PC-3 (cell line): Measurements from ENCODE around the gene ZMAT3. TPM values are rescaled to one million over a fixed set of nuclear protein-coding genes. Genes with fewer than 3 reads are reported as not detected.
A peak's percentile ranks its signal among the peaks of the same experiment; 100 is the strongest.

Source experiments
- ATAC-seq: fragments of 200-7000 bp; cut with Tn5 transposase; 2 replicates; pipeline ENCODE4 v1.9.1; 2020; ENCODE audit warnings: mild to moderate bottlenecking, moderate library complexity
- BruUV-seq: library from RNA; stranded (reverse); fragments of 400-500 nt; replicated peaks from 2 replicates; lab custom pipeline; 2021; lab: Mats Ljungman, UMichigan
- CTCF ChIA-PET: fragments of 300-600 bp; sonication (Branson Sonifier 250); formaldehyde crosslinking; loops from one replicate; lab custom pipeline; 2022; ENCODE audit warnings: antibody characterized with exemption; lab: Charles Lee
- POLR2A ChIA-PET: fragments of 300-600 bp; sonication (Branson Sonifier 250); formaldehyde crosslinking; loops from one replicate; lab custom pipeline; 2022; ENCODE audit warnings: antibody characterized with exemption; ENCODE audit not compliant: unreplicated experiment; lab: Charles Lee
- DNase-seq: peaks from one replicate; pipeline ENCODE4 v3.0.0-alpha.2; 2015
- H2AFZ ChIP-seq: fragments of 300-600 bp; sonication (generic); 2 replicates; pipeline ENCODE4 v1.6.0; 2016; ENCODE audit warnings: antibody characterized with exemption, low read length
- H3F3A ChIP-seq: fragments of 300-600 bp; sonication (generic); one replicate; pipeline ENCODE4 v1.6.0; 2017; ENCODE audit warnings: antibody characterized with exemption, low read length, control low read depth, mild to moderate bottlenecking; ENCODE audit not compliant: unreplicated experiment
- H3K27ac ChIP-seq: fragments of 300-600 bp; sonication (generic); 2 replicates; pipeline ENCODE4 v1.5.1; 2016; ENCODE audit warnings: mild to moderate bottlenecking, low read length
- H3K27me3 ChIP-seq: fragments of 300-600 bp; sonication (generic); 2 replicates; pipeline ENCODE4 v1.6.1; 2016; ENCODE audit warnings: low read length, mixed read lengths
- H3K36me3 ChIP-seq: fragments of 300-600 bp; sonication (generic); 2 replicates; pipeline ENCODE4 v1.6.1; 2016; ENCODE audit warnings: low read depth, mixed run types, low read length, mixed read lengths
- H3K4me1 ChIP-seq: fragments of 300-600 bp; sonication (generic); 2 replicates; pipeline ENCODE4 v1.5.1; 2016; ENCODE audit warnings: low read length; ENCODE audit not compliant: insufficient read depth
- H3K4me2 ChIP-seq: fragments of 300-600 bp; sonication (generic); 2 replicates; pipeline ENCODE4 v1.6.0; 2016; ENCODE audit warnings: low read length
- H3K4me3 ChIP-seq: fragments of 300-600 bp; sonication (generic); 2 replicates; pipeline ENCODE4 v1.5.1; 2016; ENCODE audit warnings: mild to moderate bottlenecking, low read length, mixed read lengths
- H3K79me2 ChIP-seq: fragments of 300-600 bp; sonication (generic); 2 replicates; pipeline ENCODE4 v1.6.1; 2017; ENCODE audit warnings: low read length, mixed read lengths
- H3K9ac ChIP-seq: fragments of 300-600 bp; sonication (generic); 2 replicates; pipeline ENCODE4 v1.6.0; 2016; ENCODE audit warnings: mild to moderate bottlenecking, low read length
- H3K9me2 ChIP-seq: fragments of 300-600 bp; sonication (generic); replicated peaks from 2 replicates; pipeline ENCODE4 v1.6.1; 2016; ENCODE audit warnings: mixed run types, low read length, mixed read lengths
- H3K9me3 ChIP-seq: fragments of 300-600 bp; sonication (generic); 2 replicates; pipeline ENCODE4 v1.6.1; 2016; ENCODE audit warnings: low read length, mixed read lengths
- H4K20me1 ChIP-seq: fragments of 300-600 bp; sonication (generic); 2 replicates; pipeline ENCODE4 v1.6.1; 2016; ENCODE audit warnings: low read length, mixed read lengths
- CTCF ChIP-seq: fragments of 300-600 bp; sonication (generic); conservative IDR thresholded peaks from 2 replicates; pipeline ENCODE4 v1.5.1; 2017; ENCODE audit warnings: antibody characterized with exemption, low read depth, mild to moderate bottlenecking, low read length
- EZH2 ChIP-seq: fragments of 300-600 bp; sonication (generic); IDR thresholded peaks from one replicate; pipeline ENCODE4 v1.6.1; 2017; ENCODE audit warnings: antibody characterized with exemption, mild to moderate bottlenecking, low read length; ENCODE audit not compliant: unreplicated experiment
- EZH2phosphoT487 ChIP-seq: fragments of 300-600 bp; sonication (generic); IDR thresholded peaks from 2 replicates; pipeline ENCODE4 v1.6.1; 2018; ENCODE audit warnings: mild to moderate bottlenecking, antibody characterized with exemption, low read length, borderline replicate concordance
- intact Hi-C: fragments of 100-400 bp; cut with micrococcal nuclease; formaldehyde crosslinking; loops from 2 replicates; pipeline ENCODE4 v1.9.0; 2023
- total RNA-seq: library from RNA; depleted of rRNA; stranded (reverse); fragments of >200 nt; gene quantifications from 2 replicates; pipeline ENCODE4 v1.2.3, GENCODE V29; 2014

The ZMAT3 gene
- total RNA-seq, 1 experiment from 2014 or later, result 2.0 TPM

DNA sequence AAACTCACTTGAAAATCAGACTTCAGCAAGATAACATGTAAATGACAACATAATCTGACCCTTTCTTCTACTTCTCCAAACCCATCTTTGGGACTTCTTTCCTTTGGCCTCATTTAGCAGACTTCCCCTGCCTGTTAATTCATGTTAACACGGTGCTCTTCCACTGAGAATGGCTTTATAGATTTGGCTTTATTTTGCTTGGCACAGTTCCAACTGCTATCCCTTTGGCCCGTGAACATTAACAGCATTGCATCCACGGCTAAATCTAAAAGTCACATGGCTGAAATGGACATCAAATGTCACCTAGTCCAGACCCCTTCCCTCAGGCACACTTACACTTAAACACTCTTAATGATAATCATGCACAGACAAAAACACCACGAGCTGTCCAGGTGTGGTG is 3.8 kb downstream of the ZMAT3 start:
- H2AFZ ChIP-seq, result no peak overlapping the region
- no peak overlapping the region for H3K9ac ChIP-seq
- H4K20me1 ChIP-seq, result no peaks in the 10 kb centered on the region
- no peak overlapping the region for H3K4me2 ChIP-seq
- no peak overlapping the region for H3K27ac ChIP-seq
- H3F3A ChIP-seq, result no peaks in the 10 kb centered on the region
- POLR2A ChIA-PET, result no interaction called here
- CTCF ChIA-PET, result no interaction called here
- H3K4me3 ChIP-seq, result no peak overlapping the region
- H3K9me3 ChIP-seq, result no peaks in the 10 kb centered on the region
- ATAC-seq, result no peak
- no peaks in the 10 kb centered on the region for H3K9me2 ChIP-seq
- no peaks in the 10 kb centered on the region for H3K36me3 ChIP-seq
- no peaks in the 10 kb centered on the region for H3K27me3 ChIP-seq
- TF ChIP-seq EZH2phosphoT487 (no peak), EZH2 (no peak), CTCF (no peak)
- intact Hi-C loops, result no loop called here
- BruUV-seq, result no TSS peak
- DNase-seq, result no peak
- peaks cover 23% of the 10 kb centered on the region for H3K4me1 ChIP-seq
- peaks cover 15% of the 10 kb centered on the region for H3K79me2 ChIP-seq

DNA sequence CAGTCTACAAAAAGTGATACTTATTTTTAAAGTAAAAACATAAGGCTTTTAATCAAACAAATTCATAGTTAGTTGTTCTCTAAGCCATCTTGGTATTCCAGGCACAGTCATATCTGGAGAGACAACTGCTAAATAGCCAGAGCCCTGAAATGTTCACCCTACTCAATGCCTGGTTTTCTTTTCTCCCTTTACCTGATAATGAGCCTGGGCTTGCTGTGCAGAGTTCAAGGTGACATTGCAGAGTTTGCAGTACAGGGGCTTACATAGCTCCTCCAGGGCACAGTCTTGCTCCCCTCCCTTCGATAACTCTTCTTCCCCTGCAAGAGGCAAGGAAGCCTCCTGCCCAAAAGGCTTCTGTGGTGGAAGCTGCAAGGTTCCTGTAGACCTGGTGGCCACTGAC is 4.3 kb downstream of the ZMAT3 start:
- Histone ChIP-seq H3K79me2 (peaks cover 15% of the 10 kb centered on the region), H3K4me2 (no peak overlapping the region), H3K27me3 (no peaks in the 10 kb centered on the region), H3K9ac (no peak overlapping the region), H3K9me2 (no peaks in the 10 kb centered on the region), H3K4me1 (peaks cover 23% of the 10 kb centered on the region), H2AFZ (no peak overlapping the region), H3K4me3 (no peak overlapping the region), H3F3A (no peaks in the 10 kb centered on the region), H4K20me1 (no peaks in the 10 kb centered on the region), H3K27ac (no peak overlapping the region), H3K9me3 (no peaks in the 10 kb centered on the region), H3K36me3 (no peaks in the 10 kb centered on the region)
- POLR2A ChIA-PET, result no interaction called here
- intact Hi-C loops, result no loop called here
- no TSS peak for BruUV-seq
- DNase-seq, result no peak
- CTCF ChIA-PET, result no interaction called here
- ATAC-seq, result no peak
- TF ChIP-seq EZH2phosphoT487 (no peak), CTCF (no peak), EZH2 (no peak)

DNA sequence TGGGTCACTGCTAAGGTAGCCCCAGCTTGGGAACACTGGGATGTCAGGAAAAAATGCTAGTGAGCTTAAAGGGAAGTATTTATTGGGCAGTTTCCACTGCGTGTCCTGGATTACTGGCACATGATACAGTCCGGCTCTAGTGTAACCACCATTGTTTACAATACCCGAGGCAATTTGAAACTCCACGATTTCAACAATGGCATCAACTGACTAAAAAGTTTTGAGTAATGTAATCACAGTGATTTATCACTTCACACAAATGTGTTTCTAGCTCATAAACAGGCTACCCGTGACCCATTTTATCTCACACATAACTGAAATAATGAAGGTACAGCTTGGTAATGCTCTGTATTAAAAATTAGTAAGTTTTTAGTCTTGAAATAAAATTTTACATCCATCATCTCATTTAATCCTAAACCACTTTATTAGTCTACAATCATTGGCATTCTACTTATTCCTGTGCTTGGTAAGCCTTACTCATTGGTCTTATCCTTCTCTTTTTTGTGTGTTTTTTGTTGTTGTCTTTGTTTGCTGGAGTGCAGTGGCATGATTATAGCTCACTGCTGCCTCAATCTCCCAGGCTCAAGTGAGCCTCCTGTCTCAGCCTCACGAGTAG is 7.6 kb downstream of the ZMAT3 start:
- intact Hi-C loops, result loop anchor here (1.0 kb wide), 1 partner anchor 49 kb away; no protein-coding TSS in a partner anchor
- CTCF ChIA-PET, result interaction anchor here (0.6 to 1.1 kb wide), 2 partner anchors 48 to 259 kb away, joined by 3 to 6 read pairs; partner anchors contain the start of gene ZNF639

More for the DNA sequence above, 7.6 kb downstream of the ZMAT3 start:
- peak overlapping the region; percentile 41 for H3K4me2 ChIP-seq
- no peaks in the 10 kb centered on the region for H3K36me3 ChIP-seq
- H2AFZ ChIP-seq, result peak overlapping the region; percentile 23; the same call in 1 of the 2 replicates
- BruUV-seq, result no TSS peak
- no peaks in the 10 kb centered on the region for H3K79me2 ChIP-seq
- ATAC-seq (peak; percentile 95), DNase-seq (peak; percentile 71)
- no peaks in the 10 kb centered on the region for H3K27me3 ChIP-seq
- H3K27ac ChIP-seq, result peak overlapping the region; percentile 9; the same call in 1 of the 2 replicates
- H4K20me1 ChIP-seq, result no peaks in the 10 kb centered on the region
- H3K9me2 ChIP-seq, result no peaks in the 10 kb centered on the region
- H3K4me1 ChIP-seq, result peaks cover 14% of the 10 kb centered on the region
- no peak for TF ChIP-seq EZH2
- no peak for TF ChIP-seq EZH2phosphoT487
- POLR2A ChIA-PET, result no interaction called here
- H3K4me3 ChIP-seq, result no peak overlapping the region
- H3K9ac ChIP-seq, result no peak overlapping the region
- H3K9me3 ChIP-seq, result no peaks in the 10 kb centered on the region
- no peaks in the 10 kb centered on the region for H3F3A ChIP-seq
